ENCODE measurements around the gene THSD4. TPM values are rescaled to one million over a fixed set of nuclear protein-coding genes. Genes with fewer than 3 reads are reported as not detected.
A peak's percentile ranks its signal among the peaks of the same experiment; 100 is the strongest.

THSD4 gene
- total and polyA plus RNA-seq, 2 of the 4 experiments (the other 2 are of a cell fraction), result 25.5 to 31.1 TPM

GRCh38 chr15:71379893-71380292 lies 264.6 kb downstream of the THSD4 start:
- ChIA-PET POLR2A (ENCODE audit: unreplicated experiment) (no interaction called here), CTCF (interaction anchor here (0.8 to 1.1 kb wide), 2 partner anchors 50 to 55 kb away, joined by 6 read pairs; no protein-coding TSS in a partner anchor)
- Histone ChIP-seq H2BK120ac (ENCODE audit: low read depth, low read length) (peak overlapping the region; percentile 22; the same call in 1 of the 2 replicates), H3K23ac (ENCODE audit: low read depth, low read length) (no peak overlapping the region), H3K4ac (ENCODE audit: low read depth, low read length) (no peak overlapping the region), H3K4me3 (ENCODE audit: insufficient read depth, low read depth, low read length) (no peak overlapping the region), H4K8ac (ENCODE audit: low read depth in 2 of 2, low read length in 2 of 2) (no peak overlapping the region), H3K79me1 (ENCODE audit: low read depth in 1 of 2, low read length in 2 of 2) (peaks cover 3 to 28% of the 10 kb centered on the region in 2 experiments; a peak in 3 of 4 replicates), H2AK9ac (replicated peaks; ENCODE audit: low read depth, low read length, poor library complexity) (no peak overlapping the region), H4K91ac (ENCODE audit: insufficient read depth, low read depth, low read length) (no peak overlapping the region), H3K27ac (ENCODE audit: insufficient read depth, low read length) (no peak overlapping the region), H3K14ac (replicated peaks; ENCODE audit: low read depth, low read length) (no peak overlapping the region), H4K5ac (ENCODE audit: low read depth, low read length) (no peak overlapping the region), H2BK15ac (ENCODE audit: low read depth, low read length) (no peak overlapping the region), H3K4me1 (ENCODE audit: control insufficient read depth, insufficient read depth, low read length) (peaks cover 9% of the 10 kb centered on the region), H3K56ac (ENCODE audit: extremely low read depth, insufficient read depth, low read length) (0 out of 2 replicates have a peak overlapping the region, but pooled peaks have one; percentile 35), H3K27me3 (ENCODE audit: control insufficient read depth, insufficient read depth, low read length) (no peaks in the 10 kb centered on the region), H3K9me3 (ENCODE audit: control insufficient read depth, insufficient read depth, low read length) (no peaks in the 10 kb centered on the region), H3K9ac (ENCODE audit: low read depth, low read length) (no peak overlapping the region), H4K20me1 (ENCODE audit: insufficient read depth, low read length) (no peaks in the 10 kb centered on the region), H2AK5ac (ENCODE audit: low read depth, low read length) (no peak overlapping the region), H3K4me2 (ENCODE audit: low read depth, low read length) (0 out of 2 replicates have a peak overlapping the region, but pooled peaks have one; percentile 25), H2AFZ (replicated peaks; ENCODE audit: low read length, poor library complexity) (no peak overlapping the region), H2BK20ac (ENCODE audit: low read depth, low read length) (peak overlapping the region; percentile 43; the same call in 1 of the 2 replicates), H3K9me1 (ENCODE audit: insufficient read depth, low read length) (peaks cover 21% of the 10 kb centered on the region), H3K36me3 (ENCODE audit: control insufficient read depth, insufficient read depth, low read length) (no peaks in the 10 kb centered on the region), H3K18ac (ENCODE audit: low read depth, low read length) (peak overlapping the region; percentile 52; the same call in 1 of the 2 replicates), H2BK5ac (ENCODE audit: low read depth, low read length, poor library complexity, severe bottlenecking) (peak overlapping the region; percentile 25)
- BruUV-seq (replicated peaks), result no TSS peak
- ATAC-seq (ENCODE audit: low read depth) (peak; percentile 58), DNase-seq (peak; percentile 70)
- in situ Hi-C loops (cut with MboI; ENCODE audit: low sequenced_read_pairs) (no loop called here), dilution Hi-C loops (cut with HindIII; ENCODE audit: low sequenced_read_pairs, unreplicated experiment) (no loop called here), intact Hi-C loops (cut with micrococcal nuclease) (no loop called here)
- WGBS, 2 experiments (ENCODE audit: extremely low coverage in 2 of 2, insufficient read length in 1 of 2), result no CpG with 5 or more reads among the region's 2 CpGs
- TF ChIP-seq FOS (IDR thresholded peaks at IDR 0.05; ENCODE audit: low read depth, low read length) (no peak), RAD21 (IDR thresholded peaks at IDR 0.05; ENCODE audit: low read length) (no peak), CEBPB (IDR thresholded peaks at IDR 0.05; ENCODE audit: low read depth, low read length) (no peak), NFE2L2 (IDR thresholded peaks at IDR 0.05; ENCODE audit: low read depth, low read length) (no peak), ELK1 (IDR thresholded peaks at IDR 0.05; ENCODE audit: borderline replicate concordance, low read depth, low read length) (no peak), BHLHE40 (IDR thresholded peaks at IDR 0.05; ENCODE audit: low read depth, low read length) (no peak), SMC3 (IDR thresholded peaks at IDR 0.05; ENCODE audit: low read depth, low read length) (no peak), MAFK (IDR thresholded peaks at IDR 0.05; ENCODE audit: low read depth, low read length) (no peak), CHD1 (IDR thresholded peaks at IDR 0.05; ENCODE audit: low read depth, low read length) (no peak), RFX5 (IDR thresholded peaks at IDR 0.05; ENCODE audit: low read depth, low read length) (no peak), MAZ (IDR thresholded peaks at IDR 0.05; ENCODE audit: borderline replicate concordance, low read depth, low read length) (no peak), RCOR1 (IDR thresholded peaks at IDR 0.05; ENCODE audit: insufficient replicate concordance, low read length) (no peak), USF2 (IDR thresholded peaks at IDR 0.05; ENCODE audit: low read depth, low read length) (no peak), POLR2A (IDR thresholded peaks at IDR 0.05; ENCODE audit: low read depth, low read length) (no peak), CTCF (conservative IDR thresholded peaks at IDR 0.05; ENCODE audit: low read depth, low read length) (no peak), MXI1 (IDR thresholded peaks at IDR 0.05; ENCODE audit: borderline replicate concordance, low read depth, low read length) (no peak)

Measured in IMR-90 (cell line).